Uterus (tissue), 4 donors: Measurements from ENCODE around the gene C1QC. TPM values are rescaled to one million over a fixed set of nuclear protein-coding genes. Genes with fewer than 3 reads are reported as not detected.

Source experiments
- DNase-seq, 2 donors: peaks; one replicate each; pipeline ENCODE4 v3.0.0-alpha.2; 2019 to 2020
- H3K27ac ChIP-seq, 2 donors: fragments of 200-600 bp; sonication (generic); 1 replicate in 1 of 2; 2 replicates in 1 of 2; pipeline ENCODE4 v1.5.1; 2016 to 2018
- H3K27me3 ChIP-seq, 2 donors: fragments of 200-600 bp; sonication (generic); one replicate each; pipeline ENCODE4 v1.5.1; 2018 to 2019; ENCODE audit warnings: control low read depth in 1 of 2
- H3K36me3 ChIP-seq, 2 donors: fragments of 200-600 bp; sonication (generic); one replicate each; pipeline ENCODE4 v1.5.1; 2019; ENCODE audit warnings: control low read depth in 1 of 2
- H3K4me1 ChIP-seq, 2 donors: fragments of 200-600 bp; sonication (generic); one replicate each; pipeline ENCODE4 v1.5.1; 2018 to 2019; ENCODE audit warnings: control low read depth in 1 of 2
- H3K4me3 ChIP-seq, 2 donors: fragments of 200-600 bp; sonication (generic); 1 replicate in 1 of 2; 2 replicates in 1 of 2; pipeline ENCODE4 v1.5.1; 2018 to 2019; ENCODE audit warnings: mild to moderate bottlenecking in 1 of 2
- H3K9me3 ChIP-seq, 2 donors: fragments of 200-600 bp; sonication (generic); one replicate each; pipeline ENCODE4 v1.5.1; 2019; ENCODE audit warnings: control low read depth in 1 of 2
- POLR2A ChIP-seq, 2 donors: fragments of 450-650 bp; IDR thresholded peaks; one replicate each; pipeline ENCODE4 v1.6.1; 2016; ENCODE audit warnings: antibody characterized with exemption in 2 of 2, mild to moderate bottlenecking in 1 of 2, moderate library complexity in 1 of 2
- intact Hi-C: fragments of 100-400 bp; cut with DNase I; formaldehyde crosslinking; loops from one replicate; pipeline ENCODE4 v1.15.1; 2023; ENCODE audit warnings: low total_unique reads
- total RNA-seq, 4 donors: library from RNA; depleted of rRNA in 3 of 4; stranded (reverse); fragments of >200 nt in 3 of 4; gene quantifications; one replicate each; pipeline versions ENCODE4 v1.1.0 to v1.2.4, GENCODE V29; 2014 to 2023
- TF ChIP-seq, protein P1 (sequence below), 4 experiments: fragments of 200-600 bp in 2 of 4; fragments of 450-650 bp in 2 of 4; sonication (generic) in 2 of 4; IDR thresholded peaks; one replicate each; pipeline ENCODE4 v1.5.1; 2016 to 2019; ENCODE audit warnings: antibody characterized with exemption in 4 of 4, mild to moderate bottlenecking in 2 of 4, moderate library complexity in 1 of 4
- donor health status: DM: yes; HTN: yes; CAD: no.

The C1QC gene
- total RNA-seq, 4 donors from 2014 or later: 8.2 to 120 (median 28.1) TPM

DNA sequence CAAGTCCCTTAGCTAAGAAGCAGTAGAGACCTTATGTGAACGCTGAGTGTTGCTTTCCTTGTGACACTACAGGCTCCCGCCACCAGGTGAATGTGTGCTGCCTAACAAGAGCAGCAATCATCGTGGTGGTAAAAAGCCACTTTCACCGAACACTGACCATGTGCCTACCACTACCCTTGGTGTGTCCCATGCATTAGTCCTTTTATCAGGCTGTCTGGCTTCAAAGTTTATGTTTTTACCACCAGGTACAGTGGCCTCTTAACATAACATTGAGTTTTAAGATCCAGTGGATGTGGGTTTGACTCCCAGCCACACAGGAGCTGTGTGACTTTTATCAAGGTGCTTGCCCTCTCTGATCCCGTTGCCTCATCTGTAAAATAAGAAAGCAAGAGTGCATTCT is 11.3 kb downstream of the C1QC start:
- intact Hi-C loops: no loop called here
- no peaks in the 10 kb centered on the region for H3K36me3 ChIP-seq
- no peak overlapping the region for H3K27ac ChIP-seq
- no peaks in the 10 kb centered on the region for H3K9me3 ChIP-seq
- no peak for DNase-seq
- TF ChIP-seq, protein P1, sequence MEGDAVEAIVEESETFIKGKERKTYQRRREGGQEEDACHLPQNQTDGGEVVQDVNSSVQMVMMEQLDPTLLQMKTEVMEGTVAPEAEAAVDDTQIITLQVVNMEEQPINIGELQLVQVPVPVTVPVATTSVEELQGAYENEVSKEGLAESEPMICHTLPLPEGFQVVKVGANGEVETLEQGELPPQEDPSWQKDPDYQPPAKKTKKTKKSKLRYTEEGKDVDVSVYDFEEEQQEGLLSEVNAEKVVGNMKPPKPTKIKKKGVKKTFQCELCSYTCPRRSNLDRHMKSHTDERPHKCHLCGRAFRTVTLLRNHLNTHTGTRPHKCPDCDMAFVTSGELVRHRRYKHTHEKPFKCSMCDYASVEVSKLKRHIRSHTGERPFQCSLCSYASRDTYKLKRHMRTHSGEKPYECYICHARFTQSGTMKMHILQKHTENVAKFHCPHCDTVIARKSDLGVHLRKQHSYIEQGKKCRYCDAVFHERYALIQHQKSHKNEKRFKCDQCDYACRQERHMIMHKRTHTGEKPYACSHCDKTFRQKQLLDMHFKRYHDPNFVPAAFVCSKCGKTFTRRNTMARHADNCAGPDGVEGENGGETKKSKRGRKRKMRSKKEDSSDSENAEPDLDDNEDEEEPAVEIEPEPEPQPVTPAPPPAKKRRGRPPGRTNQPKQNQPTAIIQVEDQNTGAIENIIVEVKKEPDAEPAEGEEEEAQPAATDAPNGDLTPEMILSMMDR (IDR thresholded peaks at IDR 0.05): no peak
- TF ChIP-seq POLR2A (IDR thresholded peaks at IDR 0.05): no peak
- no peaks in the 10 kb centered on the region for H3K27me3 ChIP-seq
- H3K4me1 ChIP-seq: no peaks in the 10 kb centered on the region
- no peak overlapping the region for H3K4me3 ChIP-seq

DNA sequence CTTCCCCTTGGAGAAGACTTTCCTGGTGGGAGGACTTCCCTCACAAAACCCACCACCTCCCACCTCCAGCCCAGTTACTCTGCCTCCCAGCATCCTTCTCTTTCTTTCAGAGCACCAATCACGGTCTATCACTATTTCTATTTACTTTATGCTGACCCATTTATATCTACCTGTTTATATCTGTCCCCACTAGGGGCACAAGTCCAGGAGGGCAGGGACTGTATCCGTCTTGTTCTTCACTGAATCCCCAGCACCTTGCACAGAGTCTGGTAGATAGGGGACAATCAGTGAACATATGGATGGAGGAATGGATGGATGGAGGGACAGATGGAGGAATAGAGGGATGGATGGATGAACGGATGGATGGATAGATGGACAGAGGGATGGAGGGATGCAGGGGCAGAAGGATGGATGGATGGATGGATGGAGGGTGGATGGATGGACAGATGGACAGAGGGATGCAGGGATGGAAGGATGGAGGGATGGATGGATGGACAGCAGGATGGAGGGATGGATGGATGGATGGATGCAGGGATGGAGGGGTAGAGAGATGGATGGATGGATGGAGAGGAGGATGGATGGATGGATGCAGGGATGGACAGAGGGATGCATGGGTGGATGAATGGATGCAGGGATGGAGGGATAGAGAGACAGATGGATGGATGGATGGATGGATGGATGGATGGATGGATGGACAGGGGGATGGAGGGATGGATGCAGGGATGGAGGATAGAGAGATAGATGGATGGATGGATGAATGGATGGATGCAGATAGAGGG is 15.1 kb downstream of the C1QC start:
- Histone ChIP-seq H3K27me3 (no peaks in the 10 kb centered on the region), H3K9me3 (no peaks in the 10 kb centered on the region), H3K4me1 (no peaks in the 10 kb centered on the region), H3K27ac (no peak overlapping the region), H3K36me3 (no peaks in the 10 kb centered on the region), H3K4me3 (no peak overlapping the region)
- no peak for TF ChIP-seq POLR2A (IDR thresholded peaks at IDR 0.05)
- TF ChIP-seq, protein P1 (IDR thresholded peaks at IDR 0.05): no peak
- intact Hi-C loops: no loop called here
- DNase-seq: no peak

DNA sequence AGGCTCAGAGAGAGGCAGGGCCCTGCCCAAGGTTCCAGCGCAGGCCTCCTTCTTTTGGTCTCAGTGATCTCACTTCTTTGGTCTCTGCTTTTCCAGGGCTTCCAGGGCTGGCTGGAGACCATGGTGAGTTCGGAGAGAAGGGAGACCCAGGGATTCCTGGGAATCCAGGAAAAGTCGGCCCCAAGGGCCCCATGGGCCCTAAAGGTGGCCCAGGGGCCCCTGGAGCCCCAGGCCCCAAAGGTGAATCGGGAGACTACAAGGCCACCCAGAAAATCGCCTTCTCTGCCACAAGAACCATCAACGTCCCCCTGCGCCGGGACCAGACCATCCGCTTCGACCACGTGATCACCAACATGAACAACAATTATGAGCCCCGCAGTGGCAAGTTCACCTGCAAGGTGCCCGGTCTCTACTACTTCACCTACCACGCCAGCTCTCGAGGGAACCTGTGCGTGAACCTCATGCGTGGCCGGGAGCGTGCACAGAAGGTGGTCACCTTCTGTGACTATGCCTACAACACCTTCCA is 17.3 kb downstream of the C1QC start:
- no peak for DNase-seq
- intact Hi-C loops: no loop called here
- Histone ChIP-seq H3K27ac (no peak overlapping the region), H3K27me3 (no peaks in the 10 kb centered on the region), H3K9me3 (no peaks in the 10 kb centered on the region), H3K4me1 (no peaks in the 10 kb centered on the region), H3K36me3 (no peaks in the 10 kb centered on the region), H3K4me3 (no peak overlapping the region)
- no peak for TF ChIP-seq POLR2A (IDR thresholded peaks at IDR 0.05)
- TF ChIP-seq, protein P1 (IDR thresholded peaks at IDR 0.05): no peak

DNA sequence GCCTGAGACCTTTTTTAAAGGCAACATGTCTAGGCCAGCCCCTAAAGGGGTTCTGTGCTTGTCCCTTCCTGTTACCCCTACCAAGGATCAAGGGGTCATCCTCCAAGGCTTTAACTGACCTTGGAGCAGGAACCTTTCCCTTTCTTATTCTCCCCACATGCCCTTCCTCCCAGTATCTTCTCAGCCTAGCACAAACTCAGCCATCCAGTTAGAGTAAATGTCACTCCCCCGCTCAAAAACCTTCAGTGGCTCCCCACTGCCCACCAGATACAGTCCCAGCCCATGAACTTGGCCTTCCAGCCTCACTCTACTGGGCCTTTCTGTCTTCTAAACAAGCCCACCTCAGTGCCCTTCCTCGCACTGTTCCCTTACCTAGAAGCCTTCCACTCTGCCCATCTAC is 18.4 kb downstream of the C1QC start:
- intact Hi-C loops: no loop called here
- TF ChIP-seq, protein P1 (IDR thresholded peaks at IDR 0.05): no peak
- TF ChIP-seq POLR2A (IDR thresholded peaks at IDR 0.05): no peak
- no peaks in the 10 kb centered on the region for H3K36me3 ChIP-seq

DNA sequence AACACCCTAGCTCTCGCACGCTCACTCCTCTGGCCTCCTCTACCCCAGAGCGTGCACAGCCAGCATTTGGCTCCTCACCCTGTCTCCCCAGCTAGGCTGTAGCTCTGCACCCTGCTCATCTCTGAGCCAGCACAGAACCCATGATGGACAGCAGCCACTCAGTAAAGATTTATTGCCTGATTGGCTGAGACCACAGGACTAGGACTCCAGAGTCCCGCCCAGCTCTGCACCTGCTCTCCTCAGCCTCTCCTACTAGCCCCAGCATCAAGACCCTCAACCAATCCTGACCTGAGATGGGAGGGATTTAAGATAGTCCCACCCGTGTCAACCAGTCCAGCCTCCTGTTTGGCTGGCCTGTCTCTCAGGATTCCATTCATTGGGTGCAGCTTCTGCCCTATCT is 18.9 kb downstream of the C1QC start:
- H3K9me3 ChIP-seq: no peaks in the 10 kb centered on the region
- H3K36me3 ChIP-seq: no peaks in the 10 kb centered on the region
- DNase-seq: no peak
- no peaks in the 10 kb centered on the region for H3K4me1 ChIP-seq
- H3K27ac ChIP-seq: no peak overlapping the region
- H3K27me3 ChIP-seq: no peaks in the 10 kb centered on the region
- TF ChIP-seq, protein P1 (IDR thresholded peaks at IDR 0.05): no peak
- no peak for TF ChIP-seq POLR2A (IDR thresholded peaks at IDR 0.05)
- H3K4me3 ChIP-seq: no peak overlapping the region
- intact Hi-C loops: no loop called here

More for the DNA sequence above, 18.4 kb downstream of the C1QC start:
- DNase-seq: no peak
- Histone ChIP-seq H3K4me1 (no peaks in the 10 kb centered on the region), H3K9me3 (no peaks in the 10 kb centered on the region), H3K4me3 (no peak overlapping the region), H3K27me3 (no peaks in the 10 kb centered on the region), H3K27ac (no peak overlapping the region)
